Left lung (tissue), 10 donors: ENCODE results near the gene RNF115. TPM values are rescaled to one million over a fixed set of nuclear protein-coding genes. Genes with fewer than 3 reads are reported as not detected.
"Not testable (repeated sequence)": the region's sequence is repeated elsewhere in the genome, so short reads cannot be mapped to it uniquely, and the experiment has no call there.

Experiments used
- ATAC-seq: fragments of 200-7000 bp; cut with Tn5 transposase; one replicate; pipeline ENCODE4 v1.9.1; 2020; ENCODE audit warnings: moderate library complexity
- DNase-seq, 4 donors: peaks; one replicate each; pipeline ENCODE4 v3.0.0-alpha.2; 2013 to 2020
- H3K27ac ChIP-seq, 2 donors: fragments of 200-600 bp; sonication (generic) in 1 of 2; one replicate each; pipeline versions ENCODE4 v1.5.0 to v1.8.0; 2020 to 2021
- H3K27me3 ChIP-seq, 2 donors: fragments of 200-600 bp; sonication (generic) in 1 of 2; one replicate each; pipeline versions ENCODE4 v1.5.0 to v1.8.0; 2020 to 2021
- H3K36me3 ChIP-seq, 2 donors: fragments of 200-600 bp; sonication (generic) in 1 of 2; one replicate each; pipeline versions ENCODE4 v1.5.0 to v1.8.0; 2020 to 2021
- H3K4me1 ChIP-seq, 2 donors: fragments of 200-600 bp; one replicate each; pipeline ENCODE4 v1.8.0; 2021
- H3K4me3 ChIP-seq, 2 donors: fragments of 200-600 bp; sonication (generic) in 1 of 2; one replicate each; pipeline versions ENCODE4 v1.5.0 to v1.8.0; 2020 to 2021; ENCODE audit warnings: mild to moderate bottlenecking in 1 of 2
- H3K9me3 ChIP-seq, 2 donors: fragments of 200-600 bp; sonication (generic) in 1 of 2; one replicate each; pipeline versions ENCODE4 v1.5.0 to v1.8.0; 2020 to 2021
- CTCF ChIP-seq, 2 donors: fragments of 200-600 bp; sonication (generic) in 1 of 2; IDR thresholded peaks; one replicate each; pipeline versions ENCODE4 v1.5.0 to v1.8.0; 2021; ENCODE audit warnings: antibody characterized with exemption in 2 of 2
- intact Hi-C, 2 donors: fragments of 100-400 bp; cut with DNase I; formaldehyde crosslinking; loops; one replicate each; pipeline versions ENCODE4 v1.11.2 to v1.14.2; 2022
- polyA plus RNA-seq, 6 donors: library from polyadenylated mRNA; unstranded; fragments of 120-200 nt; gene quantifications; one replicate each; pipeline ENCODE4 v1.2.1, GENCODE V29; 2013; ENCODE audit not compliant: insufficient read length in 6 of 6
- total RNA-seq, 2 donors: library from RNA; stranded (reverse); fragmentation: NEBNext Ultra II Directional; extraction: Animal tissue kit (Norgen Biotek cat#: 25700); gene quantifications; one replicate each; pipeline ENCODE4 v1.2.1, GENCODE V29; 2021
- donor health status: DM: no; HTN: yes; CAD: no.
- donor health status: DM: no; HTN: no; CAD: no.

The RNF115 gene
- total and polyA plus RNA-seq, 8 donors = 11.8 to 20.4 (median 18.1) TPM

- Histone ChIP-seq H3K27ac (no peak overlapping the region), H3K27me3 (no peaks in the 10 kb centered on the region), H3K9me3 (peaks cover 0 to 26% of the 10 kb centered on the region in 2 donors), H3K4me1 (no peaks in the 10 kb centered on the region), H3K36me3 (peaks cover 0 to 9% of the 10 kb centered on the region in 2 donors), H3K4me3 (no peak overlapping the region)
- DNase-seq = no peak
- no peak for ATAC-seq
- intact Hi-C loops = no loop called here
- TF ChIP-seq CTCF (IDR thresholded peaks at IDR 0.05) = no peak
Measured at GRCh38 chr1:145796753-145797152, 27.1 kb downstream of the RNF115 start.

DNA sequence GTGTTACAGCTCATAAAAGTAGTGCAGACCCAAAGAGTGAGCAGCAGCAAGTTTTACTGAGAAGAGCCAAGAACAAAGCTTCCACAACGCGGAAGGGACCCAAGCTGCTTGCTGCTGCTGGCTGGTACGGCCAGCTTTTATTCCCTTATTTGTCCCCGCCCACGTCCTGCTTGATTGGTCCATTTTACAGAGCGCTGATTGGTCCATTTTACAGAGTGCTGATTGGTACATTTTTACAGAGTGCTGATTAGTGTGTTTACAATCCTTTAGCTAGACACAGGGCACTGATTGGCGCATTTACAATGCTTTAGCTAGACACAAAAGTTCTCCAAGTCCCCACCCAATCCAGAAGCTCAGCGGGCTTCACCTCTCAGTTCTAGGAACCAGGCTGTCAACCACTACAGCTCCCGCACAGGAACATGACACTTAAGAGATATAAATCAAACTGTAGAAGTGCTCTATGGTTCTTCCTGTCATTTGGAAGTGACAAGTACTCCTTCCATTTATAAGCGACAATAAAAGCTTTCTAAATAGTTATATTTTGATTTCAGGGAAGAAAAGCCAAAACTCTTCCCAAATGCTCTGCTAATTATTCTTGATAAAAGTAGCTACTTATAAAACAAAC lies 28.5 kb downstream of the RNF115 start:
- H3K4me1 ChIP-seq = no peaks in the 10 kb centered on the region
- H3K9me3 ChIP-seq = peaks cover 0 to 26% of the 10 kb centered on the region in 2 donors
- no peak overlapping the region for H3K4me3 ChIP-seq
- H3K27me3 ChIP-seq = no peaks in the 10 kb centered on the region
- no peak for TF ChIP-seq CTCF (IDR thresholded peaks at IDR 0.05)
- DNase-seq = no peak
- intact Hi-C loops = no loop called here
- H3K27ac ChIP-seq = no peak overlapping the region
- H3K36me3 ChIP-seq = peaks cover 0 to 9% of the 10 kb centered on the region in 2 donors
- ATAC-seq = no peak

GRCh38 chr1:145792484-145792883 lies 31.4 kb downstream of the RNF115 start:
- no peak for ATAC-seq

DNA sequence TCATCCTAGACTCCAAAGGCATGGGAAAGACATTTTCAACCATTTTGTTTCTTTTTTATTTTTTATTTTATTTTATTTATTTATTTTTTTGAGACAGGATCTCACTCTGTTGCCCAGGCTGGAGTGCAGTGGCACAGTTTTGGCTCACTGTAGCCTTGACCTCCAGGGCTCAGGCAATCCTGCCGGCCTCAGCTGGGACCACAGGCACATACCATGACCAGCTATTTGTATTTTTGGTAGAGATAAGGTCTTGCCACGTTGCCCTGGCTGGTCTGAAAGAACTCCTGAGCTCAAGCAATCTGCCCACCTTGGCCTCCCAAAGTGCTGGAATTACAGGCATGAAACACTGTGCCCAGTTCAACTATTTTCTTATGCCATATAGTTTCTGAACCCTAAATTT lies 32.0 kb downstream of the RNF115 start:
- DNase-seq, H3K4me1 ChIP-seq, ATAC-seq, H3K4me3 ChIP-seq, H3K27ac ChIP-seq, H3K27me3 ChIP-seq, intact Hi-C loops: not testable (repeated sequence)
- Histone ChIP-seq H3K9me3 (peaks cover 0 to 19% of the 10 kb centered on the region in 2 donors), H3K36me3 (peaks cover 0 to 26% of the 10 kb centered on the region in 2 donors)

More at GRCh38 chr1:145792484-145792883, 31.4 kb downstream of the RNF115 start:
- Histone ChIP-seq H3K9me3 (peaks cover 0 to 25% of the 10 kb centered on the region in 2 donors), H3K4me3 (no peak overlapping the region), H3K27me3 (no peaks in the 10 kb centered on the region), H3K4me1 (no peaks in the 10 kb centered on the region), H3K27ac (no peak overlapping the region), H3K36me3 (peaks cover 0 to 24% of the 10 kb centered on the region in 2 donors)
- intact Hi-C loops = no loop called here
- DNase-seq = no peak
- TF ChIP-seq CTCF (IDR thresholded peaks at IDR 0.05) = no peak

- DNase-seq (no peak), ATAC-seq (no peak)
- intact Hi-C loops = no loop called here
- no peak overlapping the region for H3K4me3 ChIP-seq
- no peak for TF ChIP-seq CTCF (IDR thresholded peaks at IDR 0.05)
- no peaks in the 10 kb centered on the region for H3K9me3 ChIP-seq
- peaks cover 0 to 31% of the 10 kb centered on the region in 2 donors for H3K36me3 ChIP-seq
- peaks cover 7 to 14% of the 10 kb centered on the region in 2 donors for H3K4me1 ChIP-seq
- no peaks in the 10 kb centered on the region for H3K27me3 ChIP-seq
- H3K27ac ChIP-seq = no peak overlapping the region
Measured at GRCh38 chr1:145788580-145788979, 35.3 kb downstream of the RNF115 start.

DNA sequence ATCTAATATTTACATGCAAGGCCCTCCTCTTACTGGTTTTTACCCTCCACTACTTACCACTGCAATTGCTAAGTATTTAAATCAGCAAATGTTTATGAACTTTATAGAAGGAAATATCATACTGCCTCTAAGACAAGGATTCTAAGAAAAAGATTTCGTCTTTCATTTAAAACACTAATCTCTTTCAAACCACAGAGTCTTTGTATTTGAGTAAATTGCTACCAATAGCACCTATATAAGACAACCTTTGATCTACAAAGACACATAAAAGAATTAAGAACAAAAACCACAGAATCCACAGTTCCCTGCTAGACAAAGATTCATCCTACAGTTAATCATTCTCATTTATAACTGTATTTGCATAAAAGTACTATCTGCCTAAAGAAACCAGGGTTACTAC lies 37.6 kb downstream of the RNF115 start:
- DNase-seq (no peak), ATAC-seq (no peak)
- H3K36me3 ChIP-seq = peaks cover 0 to 23% of the 10 kb centered on the region in 2 donors
- no peak for TF ChIP-seq CTCF (IDR thresholded peaks at IDR 0.05)
- peak overlapping the region in 1 of 2 donors; percentile 39 for H3K27ac ChIP-seq
- intact Hi-C loops = no loop called here
- H3K4me3 ChIP-seq = no peak overlapping the region
- no peaks in the 10 kb centered on the region for H3K27me3 ChIP-seq
- peaks cover 7 to 14% of the 10 kb centered on the region in 2 donors for H3K4me1 ChIP-seq
- no peaks in the 10 kb centered on the region for H3K9me3 ChIP-seq
